ENCODE results near the gene ERBB2. TPM values are rescaled to one million over a fixed set of nuclear protein-coding genes. Genes with fewer than 3 reads are reported as not detected.

The ERBB2 gene
- total and polyA plus RNA-seq, 2 of the 13 experiments (the other 11 are each of a cell fraction or from before 2014, with no cell fraction given): 57.7 to 64.1 TPM

DNA sequence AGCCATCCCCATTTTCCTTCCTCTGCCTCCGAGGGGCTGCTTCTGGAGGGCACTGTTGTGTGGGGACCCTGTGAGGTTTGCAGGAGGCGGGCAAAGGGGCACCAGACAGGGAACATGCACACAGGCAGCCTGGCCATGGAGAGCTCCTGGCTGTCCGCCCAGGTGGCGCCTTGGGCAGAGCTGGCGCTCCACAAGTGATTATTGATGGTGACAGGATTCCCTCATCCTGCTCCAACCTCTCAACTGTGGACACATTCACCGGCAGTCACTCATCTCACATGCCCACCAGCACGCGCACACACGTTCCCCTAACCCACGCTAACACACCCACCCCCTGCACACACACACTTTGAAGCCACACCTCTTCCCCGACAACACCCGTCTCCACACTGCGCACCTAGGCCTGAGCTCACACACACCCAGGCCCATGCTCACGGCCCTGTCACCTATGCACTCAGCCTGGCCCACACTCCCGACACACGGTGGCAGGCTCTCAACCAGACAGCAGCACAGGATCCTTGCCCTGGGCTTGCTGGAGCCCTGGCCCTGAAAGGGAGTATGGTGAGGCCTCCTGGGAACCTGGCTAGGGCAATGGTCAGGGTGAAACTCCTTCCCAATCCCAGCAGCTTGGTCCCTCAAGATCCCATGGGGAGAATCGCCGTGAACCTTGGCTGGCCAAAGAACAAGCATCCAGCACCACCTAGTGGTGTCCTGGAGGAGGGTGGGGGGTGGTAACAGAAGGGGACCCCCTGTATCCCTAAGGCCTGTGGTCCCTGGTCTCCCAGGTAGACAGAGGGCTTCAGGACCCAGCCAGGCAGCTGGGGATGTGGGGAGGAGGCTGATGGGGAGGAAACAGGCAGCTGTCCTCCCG is 28.0 kb upstream of the ERBB2 start (continued):
- TF ChIP-seq ZC3H4 (CRISPR knock-in tag; IDR thresholded peaks at IDR 0.05; ENCODE audit: borderline replicate concordance) (no peak), ZNF547 (CRISPR knock-in tag; IDR thresholded peaks at IDR 0.05) (no peak; the same call in 1 of the 2 replicates), GPN1 (CRISPR knock-in tag; IDR thresholded peaks at IDR 0.05; ENCODE audit: borderline replicate concordance) (no peak), RXRA (CRISPR knock-in tag; IDR thresholded peaks at IDR 0.05) (peak; percentile 54; the same call in 1 of the 2 replicates), ZNF326 (CRISPR knock-in tag; IDR thresholded peaks at IDR 0.05; ENCODE audit: borderline replicate concordance) (no peak), ZNF446 (CRISPR knock-in tag; IDR thresholded peaks at IDR 0.05) (no peak), FOSL2 (CRISPR knock-in tag; IDR thresholded peaks at IDR 0.05) (peak; percentile 31), ZNF605 (CRISPR knock-in tag; IDR thresholded peaks at IDR 0.05) (no peak), ARNTL (CRISPR knock-in tag; IDR thresholded peaks at IDR 0.05) (0 out of 2 replicates have a peak, but pooled peaks have one; percentile 33), POLR2AphosphoS2 (IDR thresholded peaks at IDR 0.05; ENCODE audit: low read depth, low read length) (no peak), PATZ1 (CRISPR knock-in tag; IDR thresholded peaks at IDR 0.05) (peak; percentile 91), ZNF678 (CRISPR knock-in tag; IDR thresholded peaks at IDR 0.05) (no peak), REXO4 (CRISPR knock-in tag; IDR thresholded peaks at IDR 0.05; ENCODE audit: borderline replicate concordance) (no peak), XRCC5 (optimal IDR thresholded peaks at IDR 0.05; ENCODE audit: low read length) (peak; percentile 90), NR3C1 (CRISPR knock-in tag; IDR thresholded peaks at IDR 0.05) (no peak), ARHGAP35 (CRISPR knock-in tag; IDR thresholded peaks at IDR 0.05; ENCODE audit: borderline replicate concordance) (no peak; the same call in 1 of the 2 replicates), ZFX (CRISPR knock-in tag; IDR thresholded peaks at IDR 0.05; ENCODE audit: low read depth) (peak; percentile 96), ZNF839 (CRISPR knock-in tag; IDR thresholded peaks at IDR 0.05; ENCODE audit: borderline replicate concordance) (peak; percentile 62; the same call in 1 of the 2 replicates), ZSCAN25 (CRISPR knock-in tag; IDR thresholded peaks at IDR 0.05) (peak; percentile 72; the same call in 1 of the 2 replicates), STAT5B (CRISPR knock-in tag; IDR thresholded peaks at IDR 0.05) (no peak), FLYWCH1 (CRISPR knock-in tag; IDR thresholded peaks at IDR 0.05) (no peak), ZNF563 (CRISPR knock-in tag; IDR thresholded peaks at IDR 0.05) (peak; percentile 54; the same call in 1 of the 2 replicates), ZNF549 (CRISPR knock-in tag; IDR thresholded peaks at IDR 0.05) (no peak), ZBTB42 (CRISPR knock-in tag; IDR thresholded peaks at IDR 0.05) (no peak), KLF13 (CRISPR knock-in tag; IDR thresholded peaks at IDR 0.05) (peak; percentile 70; the same call in 1 of the 2 replicates), NFE2L2 (IDR thresholded peaks at IDR 0.05; ENCODE audit: low read length) (peak; percentile 11; the same call in 1 of the 2 replicates)
- TF ChIP-seq, protein P1, sequence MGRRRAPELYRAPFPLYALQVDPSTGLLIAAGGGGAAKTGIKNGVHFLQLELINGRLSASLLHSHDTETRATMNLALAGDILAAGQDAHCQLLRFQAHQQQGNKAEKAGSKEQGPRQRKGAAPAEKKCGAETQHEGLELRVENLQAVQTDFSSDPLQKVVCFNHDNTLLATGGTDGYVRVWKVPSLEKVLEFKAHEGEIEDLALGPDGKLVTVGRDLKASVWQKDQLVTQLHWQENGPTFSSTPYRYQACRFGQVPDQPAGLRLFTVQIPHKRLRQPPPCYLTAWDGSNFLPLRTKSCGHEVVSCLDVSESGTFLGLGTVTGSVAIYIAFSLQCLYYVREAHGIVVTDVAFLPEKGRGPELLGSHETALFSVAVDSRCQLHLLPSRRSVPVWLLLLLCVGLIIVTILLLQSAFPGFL (CRISPR knock-in tag; IDR thresholded peaks at IDR 0.05): no peak
- TF ChIP-seq, protein P2, sequence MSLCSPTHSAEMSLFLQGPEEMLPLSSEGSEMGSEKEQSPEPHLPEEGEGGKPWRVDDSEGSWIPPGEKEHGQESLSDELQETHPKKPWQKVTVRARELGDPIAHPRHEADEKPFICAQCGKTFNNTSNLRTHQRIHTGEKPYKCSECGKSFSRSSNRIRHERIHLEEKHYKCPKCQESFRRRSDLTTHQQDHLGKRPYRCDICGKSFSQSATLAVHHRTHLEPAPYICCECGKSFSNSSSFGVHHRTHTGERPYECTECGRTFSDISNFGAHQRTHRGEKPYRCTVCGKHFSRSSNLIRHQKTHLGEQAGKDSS (CRISPR knock-in tag; IDR thresholded peaks at IDR 0.05; ENCODE audit: borderline replicate concordance, low read depth): peak; percentile 91; the same call in 1 of the 2 replicates
